ENCODE data around the gene AIF1.

The AIF1 gene

GRCh38 chr6:31614684-31615578 is at the start of gene AIF1:
Gene AIF1, plus strand, starts transcription at chr6:31615234. Its CDS starts 96 bp downstream, at chr6:31615330.
- DNase-seq (ENCODE audit: low read depth) = no peak

- no peak for DNase-seq (ENCODE audit: low read depth)
Observed at GRCh38 chr6:31567531-31568370, 47.3 kb upstream of the AIF1 start.

GRCh38 chr6:31568537-31568961 is 46.5 kb upstream of the AIF1 start:
- no peak for DNase-seq (ENCODE audit: low read depth)

GRCh38 chr6:31569861-31570536 is 45.0 kb upstream of the AIF1 start:
- DNase-seq (ENCODE audit: low read depth) = no peak

GRCh38 chr6:31572041-31572911 is 42.8 kb upstream of the AIF1 start, which contains the start of gene LTA:
Gene LTA, plus strand, starts transcription at chr6:31572289. Its CDS starts 454 bp downstream, at chr6:31572743.
- DNase-seq (ENCODE audit: low read depth) = no peak

- DNase-seq (ENCODE audit: low read depth) = no peak
Observed at GRCh38 chr6:31573239-31574105, 41.6 kb upstream of the AIF1 start.

GRCh38 chr6:31574106-31575061 is 40.6 kb upstream of the AIF1 start:
- DNase-seq (ENCODE audit: low read depth) = no peak

- DNase-seq (ENCODE audit: low read depth) = no peak
Observed at GRCh38 chr6:31575335-31575901, 39.6 kb upstream of the AIF1 start, which contains the start of gene TNF. Gene TNF, plus strand, starts transcription at chr6:31575565. Its CDS starts 177 bp downstream, at chr6:31575742.

- DNase-seq (ENCODE audit: low read depth) = no peak
Observed at GRCh38 chr6:31575952-31576685, 38.9 kb upstream of the AIF1 start.

GRCh38 chr6:31576897-31577578 is 38.0 kb upstream of the AIF1 start:
- no peak for DNase-seq (ENCODE audit: low read depth)

GRCh38 chr6:31577579-31577966 is 37.5 kb upstream of the AIF1 start:
- no peak for DNase-seq (ENCODE audit: low read depth)

GRCh38 chr6:31578184-31579118 is 36.6 kb upstream of the AIF1 start:
- no peak for DNase-seq (ENCODE audit: low read depth)

GRCh38 chr6:31579119-31579505 is 35.9 kb upstream of the AIF1 start:
- DNase-seq (ENCODE audit: low read depth) = no peak

- DNase-seq (ENCODE audit: low read depth) = no peak
Observed at GRCh38 chr6:31579546-31580437, 35.2 kb upstream of the AIF1 start.

- DNase-seq (ENCODE audit: low read depth) = no peak
Observed at GRCh38 chr6:31580438-31580740, 34.6 kb upstream of the AIF1 start.

Measured in ELR (cell line).